H1 (cell line): ENCODE results near the gene PLVAP. TPM values are rescaled to one million over a fixed set of nuclear protein-coding genes. Genes with fewer than 3 reads are reported as not detected.

Experiments used
- CBX5 ChIP-seq: fragments of 300-800, 300-1000 bp; sonication (generic); IDR thresholded peaks from 2 replicates; pipeline ENCODE4 v1.7.1; 2016; ENCODE audit warnings: antibody characterized with exemption, low read length, low read depth
- E2F6 ChIP-seq: IDR thresholded peaks from 2 replicates; pipeline ENCODE4 v1.6.1; 2012; ENCODE audit warnings: inconsistent platforms
- EP300 ChIP-seq, 2 experiments: IDR thresholded peaks; 1 replicate in 1 of 2; 2 replicates in 1 of 2; pipeline ENCODE4 v1.6.1; 2011 to 2012; ENCODE audit warnings: low read depth in 2 of 2, low read length in 2 of 2, mild to moderate bottlenecking in 2 of 2, borderline replicate concordance in 1 of 2, inconsistent platforms in 1 of 2, moderate library complexity in 1 of 2
- SRF ChIP-seq: IDR thresholded peaks from 2 replicates; pipeline ENCODE4 v1.6.1; 2011; ENCODE audit warnings: mild to moderate bottlenecking, low read depth, low read length, moderate library complexity
- TAF1 ChIP-seq: IDR thresholded peaks from 2 replicates; pipeline ENCODE4 v1.6.1; 2011; ENCODE audit warnings: mild to moderate bottlenecking, low read depth, low read length
- polyA plus RNA-seq, 7 experiments: library from polyadenylated mRNA; depleted of rRNA in 3 of 7; stranded (reverse) in 5 of 7; unstranded in 2 of 7; fragments of >200 nt in 5 of 7; fragments of 200-250 nt in 2 of 7; gene quantifications; 1 replicate in 5 of 7; 2 replicates in 1 of 7; 4 replicates in 1 of 7; pipeline versions ENCODE4 v1.2.1 to v1.2.3, GENCODE V29; 2011 to 2013; ENCODE audit warnings: missing spikeins in 2 of 7, mixed read lengths in 2 of 7
- total RNA-seq: library from RNA; stranded (reverse); fragmentation: NEBNext Ultra II Directional; extraction: Animal tissue kit (Norgen Biotek cat#: 25700); gene quantifications from 2 replicates; pipeline ENCODE4 v1.2.1, GENCODE V29; 2021

Gene PLVAP
- total and polyA plus RNA-seq, 2 of the 8 experiments (the other 6 are each of a cell fraction or from before 2014, with no cell fraction given) = 0.32 TPM; not detected in 1

- TF ChIP-seq E2F6 = no peak
- no peak for TF ChIP-seq TAF1
- no peak for TF ChIP-seq EP300 (IDR thresholded peaks at IDR 0.05; ENCODE audit: borderline replicate concordance in 1 of 2, low read depth in 2 of 2, low read length in 2 of 2)
- TF ChIP-seq SRF = no peak
- no peak for TF ChIP-seq CBX5
These were observed 64.7 kb downstream of the PLVAP start (continued) for GRCh38 chr19:17312189-17313113.
